ENCODE results near the gene LRRFIP1.

LRRFIP1 gene

DNA sequence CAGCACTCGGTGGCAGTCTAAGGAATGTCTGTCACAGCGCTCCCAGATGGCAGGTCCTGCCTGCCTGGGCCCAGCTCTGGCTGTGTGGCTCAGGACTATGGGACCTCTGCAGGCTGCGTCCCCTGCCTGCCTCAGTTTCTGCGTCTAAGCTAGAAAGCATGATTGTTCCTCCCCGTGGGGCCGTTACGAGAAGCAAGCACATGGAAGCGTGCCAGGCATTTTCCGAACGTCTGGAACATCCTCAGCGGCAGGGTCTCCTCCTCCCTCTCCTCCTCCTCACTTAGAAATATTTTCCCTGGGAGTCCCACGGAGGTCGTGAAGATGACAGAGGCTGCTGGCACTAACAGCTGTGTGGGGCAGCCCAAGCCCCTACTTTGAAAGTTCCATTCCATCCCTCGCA lies 43.3 kb downstream of the LRRFIP1 start:
- H3K4me3 ChIP-seq (ENCODE audit: low read length), result no peak overlapping the region
- H3K27me3 ChIP-seq (ENCODE audit: insufficient read depth, low read length), result no peaks in the 10 kb centered on the region
- no peak overlapping the region for H3K27ac ChIP-seq (ENCODE audit: low read length)
- no peaks in the 10 kb centered on the region for H3K9me3 ChIP-seq (ENCODE audit: insufficient read depth, low read depth, low read length)
- no peak overlapping the region for H3K9ac ChIP-seq (ENCODE audit: low read depth, low read length)
- no peaks in the 10 kb centered on the region for H3K36me3 ChIP-seq (ENCODE audit: insufficient read depth, low read depth, low read length)
- H3K4me1 ChIP-seq (ENCODE audit: insufficient read depth, low read length), result peaks cover 23% of the 10 kb centered on the region; the same call in 1 of the 2 replicates

DNA sequence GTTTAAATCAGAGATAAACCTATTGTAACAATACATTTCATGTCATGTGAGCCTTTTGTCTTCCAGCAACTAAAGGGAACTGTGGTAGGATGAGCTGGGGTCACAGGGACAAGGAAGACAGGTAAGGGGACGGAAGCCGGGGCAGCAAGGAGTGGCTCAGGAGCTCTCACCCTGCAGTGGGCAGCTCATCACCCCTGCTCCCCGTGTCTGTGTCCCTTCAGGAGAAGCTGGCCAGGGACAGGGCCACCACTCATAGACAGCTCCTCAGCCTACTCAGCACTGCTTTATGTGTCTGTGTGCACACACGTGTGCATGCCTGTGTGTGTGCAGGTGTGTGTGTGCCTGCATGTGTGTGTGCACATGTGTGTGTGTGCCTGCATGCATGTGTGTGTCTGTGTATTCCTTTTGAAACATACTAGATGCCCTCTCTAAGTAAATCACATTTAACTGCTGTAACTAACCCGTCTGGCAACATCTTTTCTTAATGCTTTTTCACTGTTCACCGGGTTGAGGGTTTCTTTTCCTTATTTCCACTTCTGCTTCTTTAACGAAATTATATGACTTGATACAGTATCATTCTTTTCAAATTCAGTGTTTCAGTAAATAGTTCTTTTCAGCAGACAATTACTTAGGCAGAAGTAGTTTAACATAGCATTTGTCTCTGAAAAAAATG lies 44.2 kb downstream of the LRRFIP1 start:
- H3K4me1 ChIP-seq (ENCODE audit: insufficient read depth, low read length), result peaks cover 22% of the 10 kb centered on the region; the same call in 1 of the 2 replicates

DNA sequence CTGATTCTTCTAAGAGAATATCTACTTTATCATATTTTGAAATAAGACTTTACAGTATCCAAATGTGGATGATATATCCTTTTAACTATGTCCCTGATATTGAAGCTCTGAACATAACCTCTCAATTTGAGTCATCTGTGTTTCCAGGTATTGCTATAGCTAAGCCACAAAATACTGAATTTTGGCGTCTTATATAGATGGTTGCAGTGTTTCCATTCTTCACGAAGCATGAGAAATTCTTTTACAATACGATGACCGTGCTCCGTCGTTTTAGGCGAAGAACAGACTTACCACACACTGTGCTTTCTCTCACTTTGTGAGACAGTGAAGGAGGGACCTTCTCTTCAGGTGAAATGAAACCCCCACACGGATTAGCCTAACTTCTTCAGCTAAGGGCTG lies 45.3 kb downstream of the LRRFIP1 start:
- no peak overlapping the region for H3K9ac ChIP-seq (ENCODE audit: low read depth, low read length)
- no peaks in the 10 kb centered on the region for H3K27me3 ChIP-seq (ENCODE audit: insufficient read depth, low read length)
- H3K4me3 ChIP-seq (ENCODE audit: low read length), result no peak overlapping the region
- no peaks in the 10 kb centered on the region for H3K36me3 ChIP-seq (ENCODE audit: insufficient read depth, low read depth, low read length)
- H3K27ac ChIP-seq (ENCODE audit: low read length), result no peak overlapping the region
- H3K9me3 ChIP-seq (ENCODE audit: insufficient read depth, low read depth, low read length), result no peaks in the 10 kb centered on the region
- H3K4me1 ChIP-seq (ENCODE audit: insufficient read depth, low read length), result peaks cover 19% of the 10 kb centered on the region; the same call in 1 of the 2 replicates

More for the DNA sequence above, 44.2 kb downstream of the LRRFIP1 start:
- no peaks in the 10 kb centered on the region for H3K9me3 ChIP-seq (ENCODE audit: insufficient read depth, low read depth, low read length)
- H3K36me3 ChIP-seq (ENCODE audit: insufficient read depth, low read depth, low read length), result no peaks in the 10 kb centered on the region
- H3K9ac ChIP-seq (ENCODE audit: low read depth, low read length), result no peak overlapping the region
- H3K27me3 ChIP-seq (ENCODE audit: insufficient read depth, low read length), result no peaks in the 10 kb centered on the region
- H3K27ac ChIP-seq (ENCODE audit: low read length), result no peak overlapping the region
- no peak overlapping the region for H3K4me3 ChIP-seq (ENCODE audit: low read length)

DNA sequence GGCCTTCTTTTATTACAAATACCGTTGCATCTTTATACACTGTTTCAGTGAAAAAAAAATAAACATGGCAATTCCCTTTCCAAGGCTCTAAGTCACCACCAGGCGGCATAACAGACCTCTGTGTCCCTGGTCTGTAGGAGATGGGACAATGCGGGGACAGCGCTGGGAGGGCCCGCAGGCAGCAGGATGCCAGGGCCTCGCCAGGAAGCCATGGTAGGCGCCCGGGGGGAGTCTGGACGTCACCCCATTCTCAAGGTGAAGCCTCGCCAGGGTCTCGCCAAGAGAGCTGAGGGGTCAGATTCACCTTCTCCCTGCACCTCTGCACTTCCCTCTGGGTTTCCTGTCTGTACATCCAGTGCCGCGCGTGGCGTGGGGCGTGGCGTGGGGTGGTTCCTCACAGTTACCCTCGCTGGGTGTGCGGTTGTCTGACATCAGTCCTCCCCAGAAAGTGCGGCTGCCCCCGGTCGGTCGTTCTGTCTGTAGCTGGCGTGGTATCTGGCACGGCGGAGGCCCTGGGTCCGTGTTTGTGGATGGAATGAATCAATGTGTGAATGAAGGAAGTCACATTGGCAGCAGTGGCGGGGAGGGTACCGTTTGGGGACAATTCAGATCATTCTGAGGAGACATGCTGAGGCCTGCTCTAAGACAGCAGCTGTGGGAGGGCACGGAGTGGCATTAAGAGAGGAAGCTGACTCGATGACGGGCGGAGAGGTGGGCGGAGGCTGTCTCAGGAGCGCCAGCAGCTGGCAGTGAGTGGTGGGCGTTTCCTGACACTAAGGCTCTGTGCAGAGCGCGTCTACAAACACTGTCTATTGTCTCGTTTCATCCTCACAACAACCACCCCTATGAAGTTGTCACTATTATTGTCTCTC lies 46.0 kb downstream of the LRRFIP1 start:
- H3K27me3 ChIP-seq (ENCODE audit: insufficient read depth, low read length), result no peaks in the 10 kb centered on the region
- H3K4me3 ChIP-seq (ENCODE audit: low read length), result no peak overlapping the region
- peaks cover 16% of the 10 kb centered on the region; the same call in 1 of the 2 replicates for H3K4me1 ChIP-seq (ENCODE audit: insufficient read depth, low read length)
- no peaks in the 10 kb centered on the region for H3K36me3 ChIP-seq (ENCODE audit: insufficient read depth, low read depth, low read length)
- H3K9ac ChIP-seq (ENCODE audit: low read depth, low read length), result no peak overlapping the region
- H3K9me3 ChIP-seq (ENCODE audit: insufficient read depth, low read depth, low read length), result no peaks in the 10 kb centered on the region
- no peak overlapping the region for H3K27ac ChIP-seq (ENCODE audit: low read length)

DNA sequence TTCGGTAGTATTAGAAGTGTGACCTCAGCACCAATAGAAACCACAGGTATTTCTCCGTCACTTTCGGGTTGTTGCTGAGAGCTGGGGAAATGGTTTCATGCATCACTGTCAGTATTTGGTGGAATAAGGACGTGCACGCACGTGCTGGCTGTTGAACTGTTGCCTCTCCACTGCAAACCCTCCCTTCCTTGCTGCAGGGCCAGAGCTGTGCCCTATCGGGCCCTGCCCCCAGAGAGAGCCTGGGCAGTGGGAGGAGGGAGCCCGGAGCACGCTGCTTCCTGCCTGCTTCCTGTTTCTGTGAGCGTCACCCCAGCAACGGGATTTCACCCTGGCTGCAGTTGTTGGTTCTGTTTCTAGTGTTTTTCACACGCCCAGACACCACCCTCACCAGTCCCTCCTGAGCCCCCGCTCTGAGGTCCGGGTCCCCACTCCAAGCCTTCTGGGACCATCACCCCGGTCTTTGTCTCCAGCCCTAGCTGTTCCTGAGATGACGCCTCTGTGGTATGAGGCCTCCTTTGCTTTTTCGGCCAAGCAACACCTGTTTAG lies 47.4 kb downstream of the LRRFIP1 start:
- Histone ChIP-seq H3K4me3 (ENCODE audit: low read length) (peak overlapping the region; percentile 38; the same call in 1 of the 2 replicates), H3K27ac (ENCODE audit: low read length) (no peak overlapping the region), H3K27me3 (ENCODE audit: insufficient read depth, low read length) (no peaks in the 10 kb centered on the region), H3K9me3 (ENCODE audit: insufficient read depth, low read depth, low read length) (no peaks in the 10 kb centered on the region), H3K9ac (ENCODE audit: low read depth, low read length) (peak overlapping the region; percentile 69; the same call in 1 of the 2 replicates), H3K4me1 (ENCODE audit: insufficient read depth, low read length) (peaks cover 16% of the 10 kb centered on the region; the same call in 1 of the 2 replicates), H3K36me3 (ENCODE audit: insufficient read depth, low read depth, low read length) (no peaks in the 10 kb centered on the region)

DNA sequence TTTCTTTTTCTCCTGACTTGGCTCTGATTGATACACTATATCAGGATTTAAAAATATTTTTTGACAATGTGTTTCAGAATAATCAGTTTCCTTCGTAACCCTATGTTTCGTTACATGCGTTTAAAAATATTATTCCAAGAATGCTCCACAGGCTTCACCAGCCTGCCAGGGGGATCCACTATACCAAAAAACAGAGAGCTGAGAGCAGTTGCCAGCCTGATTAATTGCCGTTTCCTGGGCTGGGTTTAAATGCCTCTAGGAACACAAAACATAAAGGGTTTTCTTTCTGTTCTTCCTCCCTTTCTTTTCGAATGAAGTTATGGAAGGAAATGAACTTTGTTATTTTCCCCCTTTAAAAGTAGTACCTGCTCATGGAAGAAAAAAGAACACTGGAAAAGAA lies 47.9 kb downstream of the LRRFIP1 start:
- H3K36me3 ChIP-seq (ENCODE audit: insufficient read depth, low read depth, low read length), result no peaks in the 10 kb centered on the region
- H3K9me3 ChIP-seq (ENCODE audit: insufficient read depth, low read depth, low read length), result no peaks in the 10 kb centered on the region
- peak overlapping the region; percentile 69; the same call in 1 of the 2 replicates for H3K9ac ChIP-seq (ENCODE audit: low read depth, low read length)
- peaks cover 16% of the 10 kb centered on the region; the same call in 1 of the 2 replicates for H3K4me1 ChIP-seq (ENCODE audit: insufficient read depth, low read length)
- peak overlapping the region; percentile 38; the same call in 1 of the 2 replicates for H3K4me3 ChIP-seq (ENCODE audit: low read length)
- H3K27me3 ChIP-seq (ENCODE audit: insufficient read depth, low read length), result no peaks in the 10 kb centered on the region
- H3K27ac ChIP-seq (ENCODE audit: low read length), result no peak overlapping the region

DNA sequence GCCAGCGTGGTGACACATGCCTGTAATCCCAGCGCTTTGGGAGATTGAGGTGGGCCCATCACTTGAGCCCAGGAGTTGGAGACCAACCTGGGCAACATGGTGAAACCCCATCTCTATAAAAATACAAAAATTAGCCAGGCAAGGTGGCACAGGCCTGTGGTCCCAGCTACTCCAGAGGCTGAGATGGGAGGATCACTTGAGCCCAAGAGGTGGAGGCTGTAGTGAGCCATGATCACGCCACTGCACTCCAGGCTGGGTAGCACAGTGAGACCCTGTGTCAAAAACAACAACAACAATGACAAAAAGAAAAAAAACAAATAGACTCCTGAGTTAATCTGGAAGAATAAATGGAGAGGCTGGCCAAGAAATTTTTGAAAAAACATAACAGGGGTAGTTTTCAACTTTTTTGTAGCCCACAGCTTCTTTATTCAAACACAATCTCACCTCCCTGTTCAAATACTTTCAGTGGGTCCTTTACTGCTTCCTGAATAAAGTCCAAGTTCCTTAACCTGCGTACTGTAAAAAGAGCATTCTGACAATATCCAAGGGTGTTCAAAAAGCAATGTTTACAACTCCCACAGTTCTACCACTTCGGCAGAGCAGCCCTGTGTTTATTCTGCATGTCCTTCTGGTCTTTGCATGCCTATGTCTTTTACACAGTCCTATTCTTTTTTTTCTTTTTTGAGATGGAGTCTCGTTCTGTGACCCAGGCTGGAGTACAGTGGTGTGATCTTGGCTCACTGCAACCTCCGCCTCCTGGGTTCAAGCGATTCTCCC lies 53.5 kb downstream of the LRRFIP1 start:
- Histone ChIP-seq H3K9me3 (ENCODE audit: insufficient read depth, low read depth, low read length) (peaks cover 4% of the 10 kb centered on the region; the same call in 1 of the 2 replicates), H3K4me3 (ENCODE audit: low read length) (no peak overlapping the region), H3K4me1 (ENCODE audit: insufficient read depth, low read length) (no peaks in the 10 kb centered on the region), H3K36me3 (ENCODE audit: insufficient read depth, low read depth, low read length) (peaks cover 11% of the 10 kb centered on the region), H3K27me3 (ENCODE audit: insufficient read depth, low read length) (no peaks in the 10 kb centered on the region), H3K27ac (ENCODE audit: low read length) (no peak overlapping the region), H3K9ac (ENCODE audit: low read depth, low read length) (no peak overlapping the region)

DNA sequence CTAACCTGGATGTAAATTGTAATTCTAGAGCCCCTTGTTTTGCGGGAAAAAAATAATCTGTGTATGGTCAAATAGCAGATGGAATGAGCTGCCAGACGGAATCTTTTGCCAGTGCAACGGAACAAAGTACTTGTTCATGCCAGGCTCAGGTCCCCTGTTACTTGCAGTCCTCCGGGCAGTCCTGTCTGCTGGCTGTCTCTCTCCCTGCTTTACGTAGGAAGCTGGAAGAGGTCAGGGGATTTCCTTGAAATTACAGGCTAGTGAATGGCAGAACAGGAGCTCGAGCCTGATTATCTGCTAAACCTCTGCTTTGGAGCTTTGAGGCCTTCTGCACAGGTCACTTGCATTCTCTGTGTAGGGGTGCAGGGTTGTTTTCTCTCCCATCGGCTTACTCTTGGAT lies 54.8 kb downstream of the LRRFIP1 start:
- no peaks in the 10 kb centered on the region for H3K4me1 ChIP-seq (ENCODE audit: insufficient read depth, low read length)
- no peak overlapping the region for H3K4me3 ChIP-seq (ENCODE audit: low read length)
- no peak overlapping the region for H3K9ac ChIP-seq (ENCODE audit: low read depth, low read length)
- no peaks in the 10 kb centered on the region for H3K27me3 ChIP-seq (ENCODE audit: insufficient read depth, low read length)
- no peak overlapping the region for H3K27ac ChIP-seq (ENCODE audit: low read length)
- H3K9me3 ChIP-seq (ENCODE audit: insufficient read depth, low read depth, low read length), result peaks cover 5% of the 10 kb centered on the region; the same call in 1 of the 2 replicates
- peaks cover 11% of the 10 kb centered on the region for H3K36me3 ChIP-seq (ENCODE audit: insufficient read depth, low read depth, low read length)

DNA sequence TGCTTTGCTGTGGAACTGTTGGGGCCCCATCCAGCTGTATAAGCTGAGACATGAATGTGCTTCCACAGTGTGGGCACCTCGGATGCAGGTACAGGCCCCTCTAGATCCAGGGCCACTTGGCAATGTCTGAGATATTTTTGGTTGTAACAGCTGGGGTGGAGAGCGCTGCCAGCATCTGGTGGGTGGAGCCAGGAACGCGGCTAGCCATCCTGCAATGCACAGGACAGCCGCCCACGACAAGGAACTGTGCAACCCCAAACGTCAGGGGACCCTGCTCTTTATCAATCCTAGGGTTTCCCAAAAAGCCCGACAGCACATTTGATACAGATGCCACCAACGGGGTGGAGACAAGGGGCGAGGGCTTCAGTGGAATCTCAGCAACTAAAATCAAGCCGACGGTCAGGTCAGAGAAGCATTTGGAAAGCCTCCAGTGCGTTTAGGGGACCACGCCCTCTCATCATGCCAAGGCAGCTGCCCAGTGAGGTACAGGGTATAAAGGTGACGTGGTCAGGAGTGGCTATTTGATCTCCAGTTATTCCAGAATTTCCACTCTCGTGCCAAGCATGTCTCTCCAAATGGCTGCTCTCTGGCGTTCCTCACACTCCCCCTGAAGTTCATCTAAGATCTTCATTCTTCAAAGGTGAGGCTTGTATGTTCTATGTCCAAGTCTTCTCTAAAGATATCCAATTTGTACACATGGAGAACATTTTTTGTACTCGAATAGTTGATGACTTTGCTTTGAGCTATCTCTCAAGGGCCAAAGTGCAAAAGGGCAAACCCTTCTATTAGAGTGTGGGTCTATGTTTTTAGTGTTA lies 55.7 kb downstream of the LRRFIP1 start:
- H3K4me1 ChIP-seq (ENCODE audit: insufficient read depth, low read length), result no peaks in the 10 kb centered on the region
- no peak overlapping the region for H3K9ac ChIP-seq (ENCODE audit: low read depth, low read length)
- H3K9me3 ChIP-seq (ENCODE audit: insufficient read depth, low read depth, low read length), result peaks cover 5% of the 10 kb centered on the region; the same call in 1 of the 2 replicates
- peaks cover 11% of the 10 kb centered on the region for H3K36me3 ChIP-seq (ENCODE audit: insufficient read depth, low read depth, low read length)
- no peak overlapping the region for H3K27ac ChIP-seq (ENCODE audit: low read length)
- no peak overlapping the region for H3K4me3 ChIP-seq (ENCODE audit: low read length)
- H3K27me3 ChIP-seq (ENCODE audit: insufficient read depth, low read length), result no peaks in the 10 kb centered on the region

DNA sequence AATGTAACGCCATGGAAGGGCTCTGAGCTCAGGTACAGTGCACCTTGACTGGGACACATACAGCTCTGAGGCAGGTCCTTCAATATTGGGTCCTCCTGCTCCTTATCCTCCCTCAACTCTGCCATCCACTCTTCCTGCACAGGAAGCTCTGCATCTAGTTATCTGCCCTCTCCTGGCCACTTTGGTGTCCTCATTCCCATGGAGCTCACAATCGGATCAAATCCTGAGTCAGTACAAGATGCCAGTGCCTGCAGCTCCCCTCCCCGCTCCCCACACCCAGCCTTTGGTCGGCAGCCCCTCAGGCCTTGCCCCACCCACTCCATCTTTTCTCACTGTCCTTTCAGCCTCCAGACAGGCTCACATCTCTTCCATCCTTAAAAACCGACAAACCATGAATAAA lies 58.0 kb downstream of the LRRFIP1 start:
- no peaks in the 10 kb centered on the region for H3K4me1 ChIP-seq (ENCODE audit: insufficient read depth, low read length)
- H3K27me3 ChIP-seq (ENCODE audit: insufficient read depth, low read length), result no peaks in the 10 kb centered on the region
- no peak overlapping the region for H3K27ac ChIP-seq (ENCODE audit: low read length)
- H3K36me3 ChIP-seq (ENCODE audit: insufficient read depth, low read depth, low read length), result peaks cover 11% of the 10 kb centered on the region
- H3K9ac ChIP-seq (ENCODE audit: low read depth, low read length), result no peak overlapping the region
- peaks cover 5% of the 10 kb centered on the region; the same call in 1 of the 2 replicates for H3K9me3 ChIP-seq (ENCODE audit: insufficient read depth, low read depth, low read length)
- H3K4me3 ChIP-seq (ENCODE audit: low read length), result no peak overlapping the region

All from iPS-20b (cell line).